Type B pancreatic cell (in vitro differentiated cells): ENCODE data around the gene ITPKB. TPM values are rescaled to one million over a fixed set of nuclear protein-coding genes. Genes with fewer than 3 reads are reported as not detected.
A peak's percentile ranks its signal among the peaks of the same experiment; 100 is the strongest.
"Not testable (repeated sequence)": the region's sequence is repeated elsewhere in the genome, so short reads cannot be mapped to it uniquely, and the experiment has no call there.

Experiments used
- DNase-seq: peaks from one replicate; pipeline ENCODE4 v3.0.0; 2021; ENCODE audit warnings: mixed read lengths; ENCODE audit not compliant: unreplicated experiment; ENCODE audit errors: extremely low spot score
- H3K27ac Mint-ChIP-seq: 2 replicates; pipeline ENCODE4 v1.8.0; 2021; ENCODE audit warnings: mild to moderate bottlenecking, mixed read lengths
- H3K27me3 Mint-ChIP-seq: 2 replicates; pipeline ENCODE4 v1.8.0; 2021; ENCODE audit warnings: mixed read lengths
- H3K36me3 Mint-ChIP-seq: 2 replicates; pipeline ENCODE4 v1.8.0; 2021; ENCODE audit warnings: mixed read lengths
- H3K4me1 Mint-ChIP-seq: one replicate; pipeline ENCODE4 v1.8.0; 2021; ENCODE audit warnings: mixed read lengths; ENCODE audit not compliant: unreplicated experiment
- H3K4me3 Mint-ChIP-seq: 2 replicates; pipeline ENCODE4 v1.8.0; 2021; ENCODE audit warnings: mild to moderate bottlenecking, mixed read lengths
- H3K9me3 Mint-ChIP-seq: 2 replicates; pipeline ENCODE4 v1.8.0; 2021; ENCODE audit warnings: mixed read lengths
- total RNA-seq: library from RNA; stranded (reverse); gene quantifications from 2 replicates; pipeline ENCODE4 v1.2.1, GENCODE V29; 2021; ENCODE audit warnings: low replicate concordance
- TF ChIP-seq, protein P1 (sequence below): fragments of 200-600 bp; sonication (generic); conservative IDR thresholded peaks from 2 replicates; pipeline ENCODE4 v1.5.0; 2021; ENCODE audit warnings: antibody characterized with exemption, mild to moderate bottlenecking

ITPKB gene
- total RNA-seq, 1 donor from 2014 or later, result 31.4 TPM

DNA sequence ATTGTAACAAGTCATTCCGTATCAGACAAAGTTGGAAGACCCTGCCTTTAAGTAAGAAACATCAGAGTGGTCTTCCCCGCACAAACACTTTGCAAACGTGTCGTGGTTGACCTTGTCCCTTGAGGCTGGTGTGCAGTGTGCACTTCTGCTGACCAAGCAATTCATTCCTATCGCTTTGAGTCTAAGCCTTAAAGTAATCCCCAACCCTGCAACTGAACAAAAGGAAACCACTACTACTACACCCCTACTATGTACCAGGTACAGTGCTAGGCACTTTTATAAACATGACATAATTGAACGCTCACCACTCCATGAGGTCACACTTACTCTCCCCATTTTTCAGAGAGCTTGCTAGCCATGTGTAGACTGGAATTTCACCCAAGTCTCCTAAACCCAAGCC, 10.6 kb downstream of the ITPKB start:
- Mint-ChIP-seq H3K4me1 (peaks cover 56% of the 10 kb centered on the region), H3K4me3 (peak overlapping the region; percentile 62), H3K9me3 (no peaks in the 10 kb centered on the region), H3K27ac (peak overlapping the region; percentile 88), H3K27me3 (no peaks in the 10 kb centered on the region), H3K36me3 (peaks cover 34% of the 10 kb centered on the region)
- no peak for DNase-seq
- TF ChIP-seq, protein P1, sequence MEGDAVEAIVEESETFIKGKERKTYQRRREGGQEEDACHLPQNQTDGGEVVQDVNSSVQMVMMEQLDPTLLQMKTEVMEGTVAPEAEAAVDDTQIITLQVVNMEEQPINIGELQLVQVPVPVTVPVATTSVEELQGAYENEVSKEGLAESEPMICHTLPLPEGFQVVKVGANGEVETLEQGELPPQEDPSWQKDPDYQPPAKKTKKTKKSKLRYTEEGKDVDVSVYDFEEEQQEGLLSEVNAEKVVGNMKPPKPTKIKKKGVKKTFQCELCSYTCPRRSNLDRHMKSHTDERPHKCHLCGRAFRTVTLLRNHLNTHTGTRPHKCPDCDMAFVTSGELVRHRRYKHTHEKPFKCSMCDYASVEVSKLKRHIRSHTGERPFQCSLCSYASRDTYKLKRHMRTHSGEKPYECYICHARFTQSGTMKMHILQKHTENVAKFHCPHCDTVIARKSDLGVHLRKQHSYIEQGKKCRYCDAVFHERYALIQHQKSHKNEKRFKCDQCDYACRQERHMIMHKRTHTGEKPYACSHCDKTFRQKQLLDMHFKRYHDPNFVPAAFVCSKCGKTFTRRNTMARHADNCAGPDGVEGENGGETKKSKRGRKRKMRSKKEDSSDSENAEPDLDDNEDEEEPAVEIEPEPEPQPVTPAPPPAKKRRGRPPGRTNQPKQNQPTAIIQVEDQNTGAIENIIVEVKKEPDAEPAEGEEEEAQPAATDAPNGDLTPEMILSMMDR, result no peak

DNA sequence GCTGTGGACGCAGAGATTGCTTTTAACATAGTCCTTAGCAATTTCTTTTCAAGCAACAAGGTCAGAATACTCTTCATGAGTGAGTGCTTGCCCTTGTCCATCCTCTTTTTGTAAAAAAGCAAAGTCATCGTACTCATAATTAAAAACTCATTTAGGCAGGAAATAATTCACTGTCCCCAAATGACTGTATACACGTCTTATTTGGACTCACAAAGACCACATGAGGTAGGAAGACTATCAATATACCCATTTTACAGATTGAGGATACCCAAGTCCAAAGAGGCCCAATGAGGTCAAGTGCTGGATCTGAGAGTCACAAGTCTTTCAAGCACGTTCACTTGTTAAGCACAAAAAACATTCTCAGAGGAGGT, 13.2 kb downstream of the ITPKB start:
- H3K36me3 Mint-ChIP-seq, result peaks cover 29% of the 10 kb centered on the region
- no peak for DNase-seq
- H3K9me3 Mint-ChIP-seq, result no peaks in the 10 kb centered on the region
- H3K27ac Mint-ChIP-seq, result no peak overlapping the region
- H3K4me1 Mint-ChIP-seq, result peaks cover 54% of the 10 kb centered on the region
- TF ChIP-seq, protein P1, result no peak
- no peak overlapping the region for H3K4me3 Mint-ChIP-seq
- no peaks in the 10 kb centered on the region for H3K27me3 Mint-ChIP-seq

DNA sequence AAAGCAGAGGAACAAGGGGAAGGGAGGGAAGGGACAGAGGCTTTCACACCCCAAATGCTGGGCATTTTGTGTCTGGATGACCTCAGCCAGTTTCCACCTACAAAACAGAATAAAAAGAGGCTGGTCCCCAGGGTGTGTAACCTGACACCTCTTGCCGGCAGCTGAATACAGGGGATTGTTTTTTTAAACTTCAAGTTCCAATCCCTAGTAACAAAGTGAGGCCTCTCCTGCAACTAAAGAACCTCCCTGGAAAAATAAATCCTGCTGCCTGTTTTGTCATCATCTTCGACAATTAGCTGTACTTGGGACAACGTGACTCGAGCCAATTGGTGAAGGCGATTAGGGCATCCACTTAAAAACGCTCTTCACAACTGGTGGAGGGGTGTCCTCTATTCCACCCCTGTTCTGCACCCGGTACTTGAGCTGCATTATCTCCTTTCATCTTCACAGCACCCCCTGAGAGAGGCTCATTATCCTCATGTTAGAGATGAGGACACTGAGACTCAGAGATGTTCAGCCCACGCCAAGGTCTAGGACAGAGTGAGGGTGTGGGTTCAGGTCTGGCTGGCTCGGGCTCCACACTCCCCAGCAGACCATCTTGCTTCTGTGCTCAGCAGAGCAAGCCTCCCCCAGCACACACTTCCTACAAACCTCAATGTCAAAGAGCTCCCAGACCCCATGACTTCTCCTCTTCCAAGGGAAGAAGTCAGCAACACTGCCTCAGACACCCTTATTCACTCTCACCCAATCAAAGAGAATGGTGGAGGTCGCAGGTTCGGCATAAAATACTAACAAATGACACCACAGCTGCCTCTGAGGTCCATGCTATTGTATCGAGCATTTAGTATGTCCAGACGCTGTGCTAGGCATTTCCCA, 15.2 kb downstream of the ITPKB start:
- Mint-ChIP-seq H3K36me3 (peaks cover 23% of the 10 kb centered on the region), H3K27me3 (no peaks in the 10 kb centered on the region), H3K27ac (peak overlapping the region; percentile 63), H3K9me3 (no peaks in the 10 kb centered on the region), H3K4me1 (peaks cover 60% of the 10 kb centered on the region), H3K4me3 (peak overlapping the region; percentile 46)
- TF ChIP-seq, protein P1, result no peak
- no peak for DNase-seq

DNA sequence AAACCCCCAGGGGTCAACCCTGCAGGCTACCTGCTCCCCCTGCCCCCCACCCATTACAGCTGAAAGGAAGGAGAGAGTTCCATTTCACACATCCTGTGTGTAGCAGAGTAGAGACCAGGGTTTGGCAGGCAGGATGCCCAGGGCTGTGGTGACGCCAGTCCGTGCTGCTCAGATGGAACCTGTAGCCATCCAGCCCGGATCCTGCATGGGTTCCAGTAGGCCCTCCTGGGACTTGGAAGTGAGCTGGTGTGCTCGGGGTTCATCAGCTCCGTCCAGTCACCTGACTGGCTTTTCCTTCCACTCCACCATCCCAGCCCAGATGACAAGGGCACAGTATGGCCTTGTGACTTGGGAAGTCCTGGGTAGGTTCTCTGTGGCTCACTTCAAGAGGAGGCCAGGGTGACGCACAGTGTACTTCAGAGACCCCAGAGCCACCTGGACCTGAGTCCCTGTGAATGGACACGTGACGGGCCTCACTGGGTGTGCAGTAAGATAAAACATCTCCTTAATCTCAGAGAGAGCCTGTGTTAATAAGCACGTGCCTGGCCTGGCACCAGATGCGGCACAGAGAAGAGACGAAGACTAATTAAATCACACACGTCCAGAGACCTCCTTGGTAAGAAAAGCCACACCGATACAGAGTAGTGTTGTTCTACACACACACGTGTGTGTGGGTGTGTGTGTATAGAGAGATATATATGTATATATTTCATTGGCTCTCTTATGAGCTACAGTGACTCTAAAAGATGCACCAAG, 16.0 kb downstream of the ITPKB start:
- Mint-ChIP-seq H3K4me1 (peaks cover 52% of the 10 kb centered on the region), H3K36me3 (peaks cover 15% of the 10 kb centered on the region), H3K27ac (no peak overlapping the region), H3K27me3 (no peaks in the 10 kb centered on the region), H3K9me3 (no peaks in the 10 kb centered on the region), H3K4me3 (peak overlapping the region; percentile 54)
- no peak for DNase-seq
- TF ChIP-seq, protein P1, result no peak

- H3K36me3 Mint-ChIP-seq, result peaks cover 9% of the 10 kb centered on the region
- no peaks in the 10 kb centered on the region for H3K27me3 Mint-ChIP-seq
- no peak for DNase-seq
- H3K9me3 Mint-ChIP-seq, result no peaks in the 10 kb centered on the region
- H3K4me3 Mint-ChIP-seq, result peak overlapping the region; percentile 54
- TF ChIP-seq, protein P1, result no peak
- peak overlapping the region; percentile 21 for H3K27ac Mint-ChIP-seq
- H3K4me1 Mint-ChIP-seq, result peaks cover 47% of the 10 kb centered on the region
Observed at GRCh38 chr1:226722240-226722900, 16.7 kb downstream of the ITPKB start.

DNA sequence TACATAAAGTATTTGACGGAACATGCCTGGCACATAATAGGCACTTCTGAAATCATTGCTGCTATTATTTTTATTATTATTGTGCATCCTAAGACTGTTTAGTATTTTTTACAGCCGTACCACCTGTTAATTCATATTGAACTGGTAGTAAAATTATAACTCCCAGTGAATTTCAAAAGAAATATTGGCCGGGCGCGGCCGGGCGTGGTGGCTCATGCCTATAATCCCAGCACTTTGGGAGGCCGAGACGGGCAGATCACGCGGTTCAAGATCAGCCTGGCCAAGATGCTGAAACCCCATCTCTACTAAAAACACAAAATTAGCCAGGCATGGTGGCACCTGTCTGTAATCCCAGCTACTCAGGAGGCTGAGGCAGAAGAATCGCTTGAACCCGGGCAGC, 18.5 kb downstream of the ITPKB start:
- H3K36me3 Mint-ChIP-seq, H3K27me3 Mint-ChIP-seq, H3K27ac Mint-ChIP-seq, H3K4me3 Mint-ChIP-seq, H3K9me3 Mint-ChIP-seq, DNase-seq: not testable (repeated sequence)
- H3K4me1 Mint-ChIP-seq, result peaks cover 43% of the 10 kb centered on the region
